GM19351 (cell line): ENCODE measurements around the gene NFIA.
"Not testable (repeated sequence)": the region's sequence is repeated elsewhere in the genome, so short reads cannot be mapped to it uniquely, and the experiment has no call there.

Experiments
- ATAC-seq: cut with Tn5 transposase; IDR thresholded peaks from one replicate; pipeline ENCODE4 v1.9.1; 2021; ENCODE audit warnings: mild to moderate bottlenecking, moderate library complexity; ENCODE audit not compliant: unreplicated experiment

Gene NFIA

DNA sequence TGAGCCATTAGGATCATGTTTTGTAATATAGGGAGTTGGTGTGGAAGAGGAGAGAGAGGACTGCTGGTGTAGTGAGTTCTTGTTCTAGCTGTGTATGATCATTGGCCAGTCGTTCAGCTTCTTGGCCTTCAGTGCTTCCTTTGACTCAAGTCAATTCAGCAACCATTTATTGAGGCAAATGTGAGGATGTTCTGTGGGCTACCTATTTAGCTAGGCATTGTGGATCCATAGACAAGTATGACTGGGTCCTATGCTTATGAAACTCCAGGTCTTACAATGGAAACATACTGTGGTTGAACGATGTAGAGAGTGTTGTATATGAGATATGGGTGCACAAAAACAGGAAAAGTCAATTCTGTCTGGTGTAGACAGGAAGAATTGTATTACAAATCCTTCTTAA, 41.7 kb downstream of the NFIA start:
- ATAC-seq: no peak

GRCh38 chr1:61124696-61125095, 42.3 kb downstream of the NFIA start:
- ATAC-seq: no peak

- ATAC-seq: no peak
Observed at GRCh38 chr1:61125263-61125662, 42.9 kb downstream of the NFIA start.

- no peak for ATAC-seq
Observed at GRCh38 chr1:61125895-61126294, 43.5 kb downstream of the NFIA start.

DNA sequence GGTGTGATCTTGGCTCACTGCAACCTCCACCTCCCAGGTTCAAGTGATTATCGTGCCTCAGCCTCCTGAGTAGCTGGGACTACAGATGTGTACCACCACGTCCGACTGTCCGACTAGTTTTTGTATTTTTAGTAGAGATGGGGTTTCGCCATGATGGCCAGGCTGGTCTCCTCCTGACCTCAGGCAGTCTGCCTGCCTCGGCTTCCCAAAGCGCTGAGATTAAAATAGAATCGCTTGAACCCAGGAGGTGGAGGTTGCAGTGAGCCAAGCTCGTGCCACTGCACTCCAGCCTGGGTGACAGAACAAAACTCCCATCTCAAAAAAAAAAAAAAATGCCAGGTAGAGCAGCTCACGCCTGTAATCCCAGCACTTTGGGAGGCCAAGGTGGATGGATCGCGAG, 44.5 kb downstream of the NFIA start:
- ATAC-seq: not testable (repeated sequence)

- ATAC-seq: no peak
Observed at GRCh38 chr1:61130338-61131000, 48.1 kb downstream of the NFIA start.

GRCh38 chr1:61131248-61131647, 48.9 kb downstream of the NFIA start:
- ATAC-seq: no peak

DNA sequence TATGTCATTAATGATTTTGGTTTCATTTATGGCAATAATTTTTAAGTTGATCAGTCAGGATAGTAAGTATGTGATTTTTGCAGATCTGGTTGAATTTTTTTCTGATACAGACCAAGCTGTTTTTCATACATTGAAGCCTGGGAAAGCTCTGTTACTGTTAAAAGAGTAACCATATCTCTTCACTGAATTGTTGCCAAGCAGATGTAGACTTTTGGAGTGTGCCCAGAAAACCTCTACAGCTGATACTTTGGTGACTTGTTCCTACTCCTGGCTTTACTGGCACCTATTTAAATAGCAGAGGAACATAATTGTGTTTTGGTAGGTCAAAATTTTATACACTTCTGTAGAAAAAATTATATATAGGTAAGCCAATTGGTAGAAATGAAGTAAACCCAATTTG, 49.4 kb downstream of the NFIA start:
- no peak for ATAC-seq

- ATAC-seq: no peak
Observed at GRCh38 chr1:61132176-61132638, 49.8 kb downstream of the NFIA start.

DNA sequence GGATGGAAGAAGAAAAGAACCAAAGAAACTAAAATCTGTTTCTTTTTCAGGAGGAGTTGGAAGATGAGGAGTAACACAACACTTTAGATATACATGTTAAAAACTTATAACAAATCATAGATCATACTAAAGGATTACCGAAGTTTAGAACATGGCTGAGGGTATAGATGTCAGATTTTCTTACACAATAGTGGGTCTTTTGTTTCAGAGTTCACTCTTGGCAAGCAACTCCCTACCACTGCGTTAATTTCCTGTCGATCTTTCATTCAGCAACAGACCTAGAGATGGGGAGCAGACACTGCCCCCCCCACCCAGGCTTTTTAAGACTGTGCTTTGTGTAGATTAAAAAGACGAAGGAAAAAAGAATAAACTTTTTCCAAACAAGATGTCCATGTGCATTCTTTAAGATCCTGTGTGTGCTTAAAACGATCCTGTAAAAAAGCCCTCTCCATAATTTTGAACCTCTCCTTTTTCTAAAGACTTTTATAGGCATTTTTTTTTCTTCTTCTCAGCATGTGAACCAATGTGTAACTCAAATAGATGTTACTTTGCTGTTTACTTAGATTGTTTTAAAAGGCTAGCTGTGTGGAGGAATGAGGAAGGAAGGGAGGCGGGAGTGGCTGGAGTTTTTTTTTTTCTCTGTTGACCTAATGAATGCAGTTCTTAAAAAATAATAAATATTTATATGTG, 50.4 kb downstream of the NFIA start:
- ATAC-seq: no peak

DNA sequence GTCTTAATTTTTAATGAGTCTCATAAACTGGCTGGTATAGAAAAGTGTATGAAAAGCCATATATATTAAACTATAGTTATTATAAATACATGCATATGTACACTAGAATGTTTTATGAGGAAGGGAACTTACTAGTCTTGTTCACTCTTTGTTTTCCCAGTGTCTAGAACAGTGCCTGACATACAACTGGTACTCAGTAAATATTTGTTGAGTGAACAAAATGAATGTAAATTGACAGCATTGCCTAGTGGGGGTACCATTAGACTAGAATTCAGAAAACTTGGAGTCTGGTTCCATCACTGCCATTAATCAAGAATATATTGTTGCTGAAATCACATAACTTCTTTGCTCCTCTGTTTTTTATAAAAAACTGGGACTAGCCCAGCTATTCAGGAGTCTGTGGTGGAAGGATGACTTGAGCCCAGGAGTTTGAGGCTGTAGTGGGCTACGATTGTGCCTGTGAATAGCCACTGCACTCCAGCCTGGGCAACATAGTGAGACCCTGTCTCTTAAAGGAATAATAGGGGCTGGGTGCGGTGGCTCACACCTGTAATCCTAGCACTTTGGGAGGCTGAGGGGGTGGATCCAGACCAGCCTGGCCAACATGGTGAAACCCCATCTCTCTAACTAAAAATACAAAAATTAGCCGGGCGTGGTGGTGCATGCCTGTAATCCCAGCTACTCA, 51.1 kb downstream of the NFIA start:
- no peak for ATAC-seq

DNA sequence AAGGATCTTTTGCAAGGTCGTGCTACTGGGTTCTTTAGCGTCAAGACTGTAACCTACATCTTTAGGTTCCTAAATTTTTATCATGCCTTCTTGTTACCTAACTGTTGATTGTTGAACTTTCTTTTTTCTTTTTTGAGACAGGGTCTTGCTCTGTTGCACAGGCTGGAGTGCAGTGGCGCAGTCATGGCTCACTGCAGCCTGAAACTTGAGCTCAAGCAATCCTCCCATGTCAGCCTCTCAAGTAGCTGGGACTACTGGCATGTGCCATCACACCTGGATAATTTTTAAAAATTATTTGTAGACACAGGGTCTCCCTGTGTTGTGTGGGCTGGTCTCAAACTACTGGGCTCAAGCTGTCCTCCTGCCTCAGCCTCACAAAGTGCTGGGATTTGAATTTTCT, 52.9 kb downstream of the NFIA start:
- no peak for ATAC-seq

GRCh38 chr1:61138305-61138704, 55.9 kb downstream of the NFIA start:
- no peak for ATAC-seq

- no peak for ATAC-seq
Observed at GRCh38 chr1:61138921-61139774, 56.8 kb downstream of the NFIA start.

DNA sequence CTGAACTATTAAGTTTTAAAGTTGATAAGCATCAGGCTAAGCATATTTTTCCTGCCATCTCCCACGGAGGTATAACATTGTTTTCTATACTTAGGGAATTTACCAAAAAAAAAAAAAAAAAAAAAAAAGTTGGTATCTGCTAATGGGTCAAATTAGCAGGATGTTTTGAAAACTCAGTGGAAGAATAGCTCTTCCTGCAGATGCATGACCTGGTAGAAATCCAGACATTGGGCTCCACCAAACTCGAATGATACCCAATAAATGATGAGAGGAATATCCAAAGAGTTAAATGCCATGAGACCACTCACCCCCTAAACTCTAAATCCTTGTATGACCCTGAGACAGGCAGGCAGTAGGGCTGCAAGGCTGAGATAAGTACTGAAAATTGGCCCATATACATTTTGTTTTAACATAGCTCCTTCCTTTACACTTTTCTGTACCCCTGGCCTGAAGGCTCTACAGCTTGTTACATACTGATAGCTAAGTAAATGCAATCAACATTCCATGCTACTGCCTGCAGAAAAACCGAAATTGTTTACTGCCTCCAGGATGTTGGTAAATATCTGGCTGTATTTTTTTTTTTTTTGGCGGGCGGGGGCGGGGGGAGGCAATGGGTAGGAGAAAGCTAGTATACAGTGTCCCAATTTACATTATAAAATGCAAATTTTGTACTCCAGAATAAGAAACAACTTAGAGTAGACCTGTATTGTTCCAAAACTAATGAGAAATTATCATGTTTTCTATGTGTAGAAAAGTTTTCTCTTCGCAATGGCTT, 57.6 kb downstream of the NFIA start:
- ATAC-seq: no peak

DNA sequence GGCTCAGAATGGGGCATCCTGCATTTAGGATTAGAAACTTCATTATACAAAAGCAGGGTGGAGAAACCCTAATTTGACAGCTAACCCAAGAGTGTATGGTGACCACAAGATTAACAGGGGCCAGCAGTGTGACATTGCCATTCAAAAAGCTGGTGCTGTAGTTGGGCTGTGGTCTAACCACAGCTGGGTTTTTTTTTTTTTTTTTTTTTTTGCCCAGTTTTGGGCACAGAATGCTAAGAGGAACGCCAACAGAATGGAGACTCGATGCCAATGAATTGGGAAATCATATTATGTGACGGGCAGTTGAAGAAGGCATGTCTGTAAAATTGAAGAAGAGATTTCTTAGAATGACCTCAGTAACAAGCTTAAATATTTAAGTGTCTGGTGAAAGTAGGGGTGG, 58.4 kb downstream of the NFIA start:
- no peak for ATAC-seq

DNA sequence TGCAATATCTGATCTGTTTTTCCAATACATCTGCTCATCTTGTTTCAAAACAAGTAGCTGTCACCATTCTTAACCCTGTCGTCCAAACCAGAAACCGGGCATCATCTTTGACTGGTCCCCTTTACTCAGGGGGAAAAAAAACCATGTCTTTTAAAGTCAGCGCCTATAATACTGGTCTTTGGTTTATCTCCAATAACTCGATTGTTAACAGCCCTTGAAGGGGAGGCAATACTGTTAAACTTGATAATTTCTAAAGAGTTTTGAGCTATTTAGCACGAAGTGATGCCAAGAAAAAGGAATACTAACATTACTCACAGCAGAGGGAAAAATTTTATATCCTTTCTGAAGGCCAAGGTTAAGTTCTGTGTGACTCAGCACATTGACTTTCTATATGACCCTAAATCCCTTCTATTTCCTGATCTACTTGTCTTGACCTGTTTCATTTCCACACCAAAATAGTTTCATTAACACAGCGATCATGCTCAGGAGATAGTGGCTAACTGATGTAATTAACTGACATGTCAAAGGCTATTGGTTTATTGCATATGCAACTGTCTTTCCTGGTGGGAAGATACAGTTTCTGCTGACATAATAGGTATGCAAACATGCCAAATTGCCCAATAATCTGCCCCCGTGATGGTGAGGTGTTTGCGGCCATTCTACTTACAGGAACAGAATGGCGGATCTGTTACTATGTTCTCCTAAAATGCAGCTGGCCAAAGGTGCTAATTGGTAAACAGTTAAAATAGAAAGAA, 59.1 kb downstream of the NFIA start:
- no peak for ATAC-seq

DNA sequence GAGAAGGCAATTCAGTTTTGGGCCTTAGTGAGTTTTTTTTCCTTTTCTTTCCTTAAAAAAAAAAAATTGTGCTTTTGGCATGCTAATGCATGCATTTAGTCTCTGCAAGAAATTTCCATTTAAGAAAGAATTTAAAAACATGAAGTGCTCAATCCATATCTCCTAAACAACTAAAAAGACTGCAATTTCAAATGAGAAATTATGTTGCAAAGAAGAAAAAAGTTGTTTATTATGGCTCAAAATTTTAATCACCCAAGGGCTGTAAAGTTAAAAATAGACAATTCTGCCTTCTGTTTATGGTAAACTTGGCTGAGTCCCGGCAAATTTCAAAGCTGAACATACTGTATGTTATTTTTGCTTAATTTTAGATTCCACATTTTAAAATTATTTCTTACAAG, 59.7 kb downstream of the NFIA start:
- ATAC-seq: no peak

- ATAC-seq: no peak
Observed at GRCh38 chr1:61142726-61143500, 60.6 kb downstream of the NFIA start.
